Mucosa of stomach (tissue), 1 donor: Measurements from ENCODE around the gene TSPAN16.

Experiments
- H3K27me3 ChIP-seq: one replicate; pipeline ENCODE4 v1.7.0; 2013; ENCODE audit warnings: mild to moderate bottlenecking, low read length; ENCODE audit not compliant: control insufficient read depth, insufficient read depth
- H3K36me3 ChIP-seq: one replicate; pipeline ENCODE4 v1.7.0; 2013; ENCODE audit warnings: low read length; ENCODE audit not compliant: control insufficient read depth, insufficient read depth
- H3K4me1 ChIP-seq: one replicate; pipeline ENCODE4 v1.7.0; 2013; ENCODE audit warnings: mild to moderate bottlenecking, low read length; ENCODE audit not compliant: control insufficient read depth, insufficient read depth
- H3K4me3 ChIP-seq: one replicate; pipeline ENCODE4 v1.7.0; 2013; ENCODE audit warnings: low read length
- H3K9ac ChIP-seq: one replicate; pipeline ENCODE4 v1.7.0; 2013; ENCODE audit warnings: mild to moderate bottlenecking, low read length, moderate library complexity
- H3K9me3 ChIP-seq: one replicate; pipeline ENCODE4 v1.7.0; 2013; ENCODE audit warnings: mild to moderate bottlenecking, low read length, moderate library complexity; ENCODE audit not compliant: control insufficient read depth
- donor health status: Pancreatic carcinoma.

The TSPAN16 gene

GRCh38 chr19:11361037-11361770 lies 65.2 kb downstream of the TSPAN16 start:
- no peak overlapping the region for H3K9ac ChIP-seq
- no peaks in the 10 kb centered on the region for H3K9me3 ChIP-seq
- H3K4me3 ChIP-seq, result no peak overlapping the region
- H3K36me3 ChIP-seq, result no peaks in the 10 kb centered on the region
- no peaks in the 10 kb centered on the region for H3K27me3 ChIP-seq
- peaks cover 7% of the 10 kb centered on the region for H3K4me1 ChIP-seq

GRCh38 chr19:11361771-11362731 lies 66.1 kb downstream of the TSPAN16 start:
- Histone ChIP-seq H3K4me1 (peaks cover 5% of the 10 kb centered on the region), H3K4me3 (no peak overlapping the region), H3K9me3 (no peaks in the 10 kb centered on the region), H3K27me3 (no peaks in the 10 kb centered on the region), H3K36me3 (no peaks in the 10 kb centered on the region), H3K9ac (no peak overlapping the region)

GRCh38 chr19:11363881-11364280 lies 67.9 kb downstream of the TSPAN16 start:
- Histone ChIP-seq H3K9ac (no peak overlapping the region), H3K27me3 (no peaks in the 10 kb centered on the region), H3K36me3 (no peaks in the 10 kb centered on the region), H3K9me3 (no peaks in the 10 kb centered on the region), H3K4me1 (peaks cover 5% of the 10 kb centered on the region), H3K4me3 (no peak overlapping the region)

GRCh38 chr19:11364296-11364904 lies 68.4 kb downstream of the TSPAN16 start:
- no peaks in the 10 kb centered on the region for H3K36me3 ChIP-seq
- H3K4me1 ChIP-seq, result peaks cover 5% of the 10 kb centered on the region
- H3K9me3 ChIP-seq, result no peaks in the 10 kb centered on the region
- no peaks in the 10 kb centered on the region for H3K27me3 ChIP-seq
- H3K4me3 ChIP-seq, result no peak overlapping the region
- no peak overlapping the region for H3K9ac ChIP-seq

- no peak overlapping the region for H3K9ac ChIP-seq
- H3K27me3 ChIP-seq, result no peaks in the 10 kb centered on the region
- no peak overlapping the region for H3K4me3 ChIP-seq
- no peaks in the 10 kb centered on the region for H3K36me3 ChIP-seq
- H3K4me1 ChIP-seq, result peaks cover 5% of the 10 kb centered on the region
- no peaks in the 10 kb centered on the region for H3K9me3 ChIP-seq
Observed at GRCh38 chr19:11364935-11365334, 69.0 kb downstream of the TSPAN16 start.
